Measurements from ENCODE around the gene PLAAT4. TPM values are rescaled to one million over a fixed set of nuclear protein-coding genes. Genes with fewer than 3 reads are reported as not detected.

PLAAT4 gene
- total RNA-seq, 1 experiment from 2014 or later = 3.5 TPM

GRCh38 chr11:63510360-63511047, 26.1 kb upstream of the PLAAT4 start:
- no peaks in the 10 kb centered on the region for H3K36me3 Mint-ChIP-seq (ENCODE audit: insufficient read depth in 1 of 3, low read depth in 3 of 3)
- peak overlapping the region in 1 of 3 experiments; percentile 55; a peak in 1 of 7 replicates for H3K27ac Mint-ChIP-seq
- Histone ChIP-seq H3K4me1 (ENCODE audit: insufficient read depth, low read length) (peaks cover 4% of the 10 kb centered on the region; the same call in 1 of the 2 replicates), H3K14ac (ENCODE audit: insufficient read depth, low read length) (0 out of 2 replicates have a peak overlapping the region, but pooled peaks have one; percentile 18), H2BK5ac (ENCODE audit: insufficient read length, low read length) (no peak overlapping the region), H3K18ac (ENCODE audit: insufficient read length, low read depth, low read length) (peak overlapping the region; percentile 23), H3K4ac (ENCODE audit: low read depth, low read length) (no peak overlapping the region), H2BK15ac (ENCODE audit: low read depth, low read length) (no peak overlapping the region), H3K4me2 (ENCODE audit: insufficient read depth, insufficient read length, low read length) (no peak overlapping the region), H3K9ac (ENCODE audit: extremely low read depth, insufficient read length, low read length) (no peak overlapping the region), H4K5ac (ENCODE audit: insufficient read length, low read depth, low read length) (no peak overlapping the region), H3K27me3 (ENCODE audit: insufficient read depth, low read length) (no peaks in the 10 kb centered on the region), H2BK20ac (ENCODE audit: low read depth, low read length, poor library complexity, severe bottlenecking) (no peak overlapping the region), H3K23ac (ENCODE audit: insufficient read length, low read depth, low read length) (no peak overlapping the region), H3K79me2 (ENCODE audit: insufficient read depth, low read length) (no peaks in the 10 kb centered on the region), H3K79me1 (ENCODE audit: insufficient read depth, low read depth, low read length, poor library complexity, severe bottlenecking) (no peaks in the 10 kb centered on the region), H3K56ac (ENCODE audit: insufficient read length, low read depth, low read length) (no peak overlapping the region), H2AFZ (ENCODE audit: low read length) (no peak overlapping the region), H3T11ph (ENCODE audit: low read length) (no peak overlapping the region), H4K20me1 (ENCODE audit: control insufficient read depth, insufficient read depth, insufficient read length) (no peaks in the 10 kb centered on the region), H3K9me3 (ENCODE audit: control insufficient read depth, low read depth, low read length) (no peaks in the 10 kb centered on the region), H2BK12ac (ENCODE audit: insufficient read length, low read depth, low read length) (no peak overlapping the region), H2AK5ac (ENCODE audit: insufficient read length, low read length) (no peak overlapping the region), H4K8ac (replicated peaks; ENCODE audit: insufficient read length, low read depth, low read length) (no peak overlapping the region), H4K91ac (ENCODE audit: insufficient read length, low read depth, low read length) (no peak overlapping the region), H2BK120ac (ENCODE audit: low read depth, low read length, poor library complexity, severe bottlenecking) (no peak overlapping the region), H3K23me2 (ENCODE audit: insufficient read length, low read depth, low read length, poor library complexity, severe bottlenecking) (no peaks in the 10 kb centered on the region), H3K27ac (ENCODE audit: insufficient read length, low read depth, low read length) (no peak overlapping the region)
- H3K27me3 Mint-ChIP-seq (ENCODE audit: low read depth) = no peaks in the 10 kb centered on the region; the same call in 1 of the 2 replicates
- no peak overlapping the region for H3K4me3 Mint-ChIP-seq
- DNase-seq = no peak
- no CpG with 5 or more reads among the region's 7 CpGs for WGBS (ENCODE audit: extremely low coverage, insufficient read length, low lambda C conversion rate)
- TF ChIP-seq, protein P1, sequence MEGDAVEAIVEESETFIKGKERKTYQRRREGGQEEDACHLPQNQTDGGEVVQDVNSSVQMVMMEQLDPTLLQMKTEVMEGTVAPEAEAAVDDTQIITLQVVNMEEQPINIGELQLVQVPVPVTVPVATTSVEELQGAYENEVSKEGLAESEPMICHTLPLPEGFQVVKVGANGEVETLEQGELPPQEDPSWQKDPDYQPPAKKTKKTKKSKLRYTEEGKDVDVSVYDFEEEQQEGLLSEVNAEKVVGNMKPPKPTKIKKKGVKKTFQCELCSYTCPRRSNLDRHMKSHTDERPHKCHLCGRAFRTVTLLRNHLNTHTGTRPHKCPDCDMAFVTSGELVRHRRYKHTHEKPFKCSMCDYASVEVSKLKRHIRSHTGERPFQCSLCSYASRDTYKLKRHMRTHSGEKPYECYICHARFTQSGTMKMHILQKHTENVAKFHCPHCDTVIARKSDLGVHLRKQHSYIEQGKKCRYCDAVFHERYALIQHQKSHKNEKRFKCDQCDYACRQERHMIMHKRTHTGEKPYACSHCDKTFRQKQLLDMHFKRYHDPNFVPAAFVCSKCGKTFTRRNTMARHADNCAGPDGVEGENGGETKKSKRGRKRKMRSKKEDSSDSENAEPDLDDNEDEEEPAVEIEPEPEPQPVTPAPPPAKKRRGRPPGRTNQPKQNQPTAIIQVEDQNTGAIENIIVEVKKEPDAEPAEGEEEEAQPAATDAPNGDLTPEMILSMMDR (conservative IDR thresholded peaks at IDR 0.05) = no peak
- peaks cover 35 to 38% of the 10 kb centered on the region in 2 experiments for H3K4me1 Mint-ChIP-seq
- H3K9me3 Mint-ChIP-seq = no peaks in the 10 kb centered on the region

Measured in H9 (cell line).